CD4-positive, alpha-beta T cell treated with Interleukin-2 at 100 ng/mL for 4 hours (primary cell): ENCODE results near the gene APCDD1.

Experiments used
- DNase-seq: peaks from one replicate; pipeline ENCODE4 v3.0.0-alpha.2; 2020; ENCODE audit warnings: low spot score

The APCDD1 gene

DNA sequence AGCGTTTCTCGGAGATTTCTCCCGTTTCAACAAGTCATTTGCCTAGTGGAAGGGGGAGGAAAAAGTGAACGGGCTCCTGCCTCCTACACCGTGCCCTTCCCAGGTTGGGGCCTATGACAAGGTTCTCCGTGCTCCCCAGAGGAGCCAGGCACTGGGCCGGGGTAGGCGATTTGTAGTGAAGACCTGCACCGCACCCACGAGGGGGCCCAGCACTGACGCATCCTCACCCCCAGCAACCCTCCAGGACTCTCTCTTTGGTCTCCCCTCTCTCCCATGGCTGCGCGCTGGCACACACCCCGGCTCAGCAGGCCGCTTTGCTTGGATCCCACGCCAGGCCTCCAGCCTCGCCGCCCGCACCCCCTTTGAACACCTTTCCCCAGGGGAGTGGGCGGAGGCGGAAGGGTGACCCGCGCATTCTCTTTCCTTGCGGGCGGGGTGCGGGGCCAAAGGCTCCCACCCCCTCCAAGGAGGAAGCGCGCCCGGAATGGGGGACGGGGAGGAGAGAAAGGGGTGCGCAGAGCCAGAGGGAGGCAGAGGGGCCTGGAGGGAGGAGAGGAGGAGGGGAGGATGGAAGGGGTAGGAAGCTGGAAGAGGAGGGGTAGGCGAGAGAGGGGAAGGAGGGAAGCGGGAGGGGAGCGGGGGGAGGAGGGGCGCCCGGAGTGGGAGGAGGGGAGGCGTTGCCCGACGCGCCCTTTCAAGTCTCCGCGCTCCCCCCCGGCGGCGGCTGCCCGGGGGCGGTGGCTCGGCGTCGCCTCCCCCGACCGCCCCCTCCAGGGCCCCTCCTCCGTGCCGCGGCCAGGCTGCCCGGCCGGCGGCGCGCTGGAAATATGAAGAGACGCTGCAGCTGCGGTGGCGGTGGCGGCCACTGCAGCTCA lies at the start of gene APCDD1:
Gene APCDD1, plus strand, starts transcription at position 830 of the 875 bp plus-strand sequence. CDS start 347 bp downstream, outside the sequence.
- DNase-seq: no peak

GRCh38 chr18:10405014-10405493 lies 49.4 kb upstream of the APCDD1 start:
- DNase-seq: no peak

DNA sequence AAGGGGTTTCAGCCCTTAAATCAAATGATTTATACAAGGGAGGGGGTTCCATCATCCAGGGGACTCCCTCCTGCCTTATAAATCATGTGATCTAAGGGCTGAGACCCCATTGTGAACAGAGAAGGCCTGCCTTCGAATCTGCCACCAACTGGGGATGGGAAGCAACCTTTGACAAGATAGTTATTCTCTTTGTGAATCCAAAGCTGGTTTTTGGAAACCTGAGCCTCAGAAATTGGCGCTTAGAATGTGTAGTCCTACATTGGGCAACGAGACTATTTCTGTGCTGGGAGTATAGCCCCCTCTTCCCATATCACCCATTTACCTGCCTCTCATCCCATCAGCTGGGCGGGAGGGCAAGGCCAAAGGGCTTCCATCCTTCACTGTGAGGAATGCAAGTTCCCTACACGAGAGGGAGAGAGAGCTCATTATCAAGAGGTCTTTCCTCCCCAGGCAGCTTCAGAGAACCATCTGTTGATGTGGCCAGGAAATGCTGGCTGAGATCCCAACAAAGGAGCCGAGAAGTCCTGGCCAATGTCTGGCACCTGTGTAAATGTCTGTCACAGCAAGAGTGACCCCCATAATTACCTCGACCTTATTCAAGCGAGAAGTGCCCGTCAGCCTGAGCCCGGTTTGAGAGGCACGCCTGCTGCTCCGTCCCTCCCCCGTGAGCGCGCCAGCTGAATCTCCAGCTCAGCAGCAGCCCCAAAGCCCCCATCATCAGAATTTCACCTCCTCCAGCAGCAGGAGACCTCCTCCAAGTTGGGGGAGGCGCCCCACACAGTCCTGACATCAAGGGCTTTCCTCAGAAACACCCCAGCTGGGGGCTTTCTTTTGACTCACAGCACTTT lies 48.4 kb upstream of the APCDD1 start:
- no peak for DNase-seq

DNA sequence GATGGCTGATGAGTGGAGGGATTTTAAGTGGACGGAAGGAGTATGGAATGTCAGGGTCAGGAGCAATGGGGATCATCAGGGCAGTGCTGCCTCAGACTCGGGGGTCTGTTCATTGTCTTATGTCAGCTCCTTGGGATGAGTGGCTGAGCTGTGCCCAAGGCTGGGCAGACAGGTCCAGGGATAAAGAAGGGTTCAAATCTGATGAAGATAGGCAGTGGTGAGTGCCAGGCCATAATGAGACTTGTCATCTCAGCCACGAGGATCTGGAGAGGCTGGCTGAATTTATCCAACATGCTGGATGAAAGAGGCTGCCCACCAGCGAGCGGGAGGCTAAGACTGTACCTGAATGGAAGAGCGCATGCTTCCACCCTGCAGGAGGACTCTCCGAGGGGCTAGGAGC lies 46.3 kb upstream of the APCDD1 start:
- no peak for DNase-seq

GRCh38 chr18:10409041-10409440 lies 45.4 kb upstream of the APCDD1 start:
- DNase-seq: no peak

DNA sequence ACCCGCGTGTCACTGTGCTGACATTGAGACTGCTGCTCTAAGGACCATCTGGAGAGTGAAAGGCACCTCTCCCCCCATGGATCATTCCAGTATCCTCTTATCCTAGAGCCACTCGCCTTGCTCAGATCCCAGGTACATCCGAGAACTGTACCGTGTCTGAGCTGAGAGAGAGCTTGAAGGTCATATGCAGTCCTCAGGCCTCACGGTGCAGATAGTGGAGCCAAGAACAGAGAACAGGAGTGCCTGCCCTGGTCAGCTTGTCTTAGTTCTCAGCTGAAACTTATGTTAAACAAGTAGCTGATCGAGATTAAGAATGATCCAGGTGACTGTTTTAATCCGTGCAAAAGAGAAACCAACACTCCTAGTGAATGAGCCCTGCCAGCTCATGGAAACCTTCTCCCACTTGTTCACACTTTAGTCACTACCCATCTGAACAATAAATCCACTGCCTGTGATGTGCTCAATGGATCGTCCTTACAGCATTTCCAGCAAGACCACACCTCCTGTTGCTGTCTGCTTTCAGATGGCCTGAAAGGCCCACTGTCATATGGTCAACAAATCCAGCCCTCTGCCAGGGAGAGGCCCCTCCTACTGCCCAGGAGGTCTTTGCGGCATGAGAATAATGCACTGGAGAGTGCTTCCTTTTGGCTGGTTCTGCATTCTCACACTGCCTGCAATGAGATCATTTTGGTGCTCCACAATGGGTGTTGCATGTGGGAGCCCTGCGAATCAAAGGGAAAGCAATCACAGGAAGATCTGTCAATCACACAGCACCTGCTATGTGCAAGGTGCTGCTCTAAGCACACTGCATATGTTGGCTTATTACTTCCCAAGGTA lies 43.7 kb upstream of the APCDD1 start:
- no peak for DNase-seq

- no peak for DNase-seq
Measured at GRCh38 chr18:10412933-10413332, 41.5 kb upstream of the APCDD1 start.

DNA sequence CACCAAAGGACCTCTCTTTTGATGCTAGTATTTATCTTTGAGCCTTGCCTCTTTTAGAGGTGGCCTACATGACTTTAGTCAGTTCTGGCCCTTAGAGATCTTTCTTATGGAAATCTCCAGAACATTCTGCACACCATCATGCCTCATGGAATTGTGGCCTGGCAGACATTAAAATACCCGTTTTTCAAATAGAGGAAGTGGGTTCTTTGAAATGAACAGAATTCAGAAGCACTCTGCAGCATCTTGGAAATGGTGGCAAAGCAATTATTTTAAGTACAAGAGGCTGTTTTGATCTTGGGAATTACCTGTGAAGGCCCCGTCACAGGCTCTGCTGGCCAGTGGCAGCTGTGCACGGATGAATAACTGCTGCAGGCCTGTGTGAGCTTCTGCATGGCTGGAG lies 40.7 kb upstream of the APCDD1 start:
- no peak for DNase-seq

- DNase-seq: no peak
Measured at GRCh38 chr18:10414293-10414842, 40.1 kb upstream of the APCDD1 start.

DNA sequence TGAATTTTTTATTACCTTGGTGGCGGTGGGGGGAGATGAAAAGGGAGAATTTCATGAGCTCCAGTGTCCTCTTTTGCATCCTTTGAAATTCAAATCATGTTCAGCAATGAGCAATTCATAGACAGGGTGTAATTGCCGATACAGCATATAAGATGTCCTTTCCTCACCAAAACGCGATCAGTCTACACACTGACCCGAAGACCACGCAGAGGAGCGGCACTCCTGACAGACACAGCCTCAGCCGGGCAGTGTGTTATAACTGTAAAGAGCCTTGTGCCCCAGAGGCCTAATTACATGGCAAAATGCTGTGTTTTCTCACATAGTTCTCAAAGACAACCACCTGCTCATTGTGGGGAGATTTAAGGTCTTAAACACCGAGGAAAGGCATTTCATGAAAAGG lies 38.4 kb upstream of the APCDD1 start:
- no peak for DNase-seq

DNA sequence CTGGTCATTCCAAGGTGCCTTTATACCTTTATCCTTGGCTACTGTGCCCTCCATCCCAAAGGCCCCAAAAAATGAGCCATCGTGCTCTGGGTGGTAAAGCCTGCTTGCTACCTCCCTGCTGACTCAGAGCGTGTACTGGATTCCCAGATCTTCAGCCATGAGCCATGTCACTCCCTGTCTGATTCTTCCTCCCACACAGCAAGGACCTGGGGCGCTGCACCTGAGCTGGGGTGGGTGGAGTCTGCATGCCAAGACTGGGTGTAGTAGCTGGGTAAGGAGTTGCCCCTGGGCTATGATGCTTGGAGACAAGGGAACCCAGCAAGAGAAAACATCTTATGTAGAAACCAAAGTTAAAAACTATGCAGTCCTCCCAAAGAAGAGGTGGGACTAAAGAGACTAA lies 37.2 kb upstream of the APCDD1 start:
- no peak for DNase-seq

DNA sequence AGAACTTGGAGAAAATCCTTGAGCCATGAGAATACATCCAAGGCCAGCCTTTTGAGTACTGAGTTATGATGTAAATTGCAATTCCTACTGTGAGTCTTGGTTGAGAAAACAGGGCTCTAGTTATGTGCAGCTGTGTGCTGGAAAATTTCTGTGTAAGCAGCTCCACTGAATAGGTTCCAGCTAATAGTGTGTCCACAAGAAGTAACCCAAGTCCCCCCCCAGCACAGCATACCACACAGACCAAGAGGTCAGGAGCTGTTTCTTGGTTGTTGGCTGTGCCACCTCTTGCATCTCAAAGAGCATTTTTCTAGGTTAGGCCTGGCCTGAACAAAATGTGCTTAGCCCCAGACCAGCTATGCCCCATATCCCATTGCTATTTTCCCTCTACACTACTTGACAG lies 36.8 kb upstream of the APCDD1 start:
- no peak for DNase-seq

- DNase-seq: no peak
Measured at GRCh38 chr18:10418836-10419235, 35.6 kb upstream of the APCDD1 start.

DNA sequence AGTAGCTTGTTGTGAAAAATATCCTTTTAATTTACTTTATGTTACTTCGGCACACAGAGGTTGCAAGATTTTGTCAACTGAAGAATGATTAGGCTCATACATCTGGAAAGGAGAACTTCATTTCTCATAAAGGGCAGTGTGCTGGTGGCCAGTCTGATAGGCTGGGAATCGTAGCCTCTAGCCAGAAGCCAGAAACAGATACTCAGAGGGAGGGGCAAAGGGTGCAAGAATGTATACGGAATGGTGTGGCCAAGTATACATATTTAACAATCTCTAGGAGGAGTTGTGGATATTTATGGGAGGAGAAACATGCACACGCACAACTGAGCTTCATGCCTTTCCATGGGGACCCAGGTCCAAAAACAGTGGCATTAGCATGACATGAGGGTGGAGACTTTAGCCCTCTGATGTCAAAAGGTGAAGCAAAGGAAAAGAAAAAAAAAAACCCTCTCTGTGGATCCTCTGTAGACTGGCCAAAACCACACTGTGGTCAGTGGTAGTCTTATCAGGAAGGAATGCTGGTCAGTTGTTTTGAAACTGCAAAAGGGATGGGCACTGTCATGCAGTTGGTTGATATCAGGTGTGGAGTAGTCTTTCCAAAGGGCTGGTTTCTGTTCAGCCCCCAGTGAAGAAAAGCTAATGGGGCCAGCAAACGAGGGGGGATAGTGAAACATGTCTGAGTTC lies 34.9 kb upstream of the APCDD1 start:
- DNase-seq: no peak

- DNase-seq: no peak
Measured at GRCh38 chr18:10420561-10421352, 33.7 kb upstream of the APCDD1 start.

DNA sequence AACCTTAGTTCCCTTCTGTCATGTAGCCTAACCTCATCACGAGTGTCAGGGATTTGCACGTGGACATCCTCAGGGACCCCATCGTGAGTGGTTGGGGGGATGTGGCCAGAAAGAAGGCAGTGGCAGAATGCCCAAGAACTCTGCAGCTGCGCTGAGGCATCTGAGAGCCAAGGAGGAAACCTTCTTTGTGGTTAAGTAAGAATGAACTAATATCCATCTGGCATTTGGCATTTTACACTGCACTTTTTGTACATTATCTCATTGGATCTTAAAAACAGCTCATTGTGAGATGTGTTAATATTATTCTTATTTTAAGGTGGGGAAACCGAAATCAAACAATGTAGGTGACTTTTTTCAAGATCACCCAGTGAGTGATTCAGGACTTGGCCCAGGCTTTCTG lies 32.6 kb upstream of the APCDD1 start:
- DNase-seq: no peak

DNA sequence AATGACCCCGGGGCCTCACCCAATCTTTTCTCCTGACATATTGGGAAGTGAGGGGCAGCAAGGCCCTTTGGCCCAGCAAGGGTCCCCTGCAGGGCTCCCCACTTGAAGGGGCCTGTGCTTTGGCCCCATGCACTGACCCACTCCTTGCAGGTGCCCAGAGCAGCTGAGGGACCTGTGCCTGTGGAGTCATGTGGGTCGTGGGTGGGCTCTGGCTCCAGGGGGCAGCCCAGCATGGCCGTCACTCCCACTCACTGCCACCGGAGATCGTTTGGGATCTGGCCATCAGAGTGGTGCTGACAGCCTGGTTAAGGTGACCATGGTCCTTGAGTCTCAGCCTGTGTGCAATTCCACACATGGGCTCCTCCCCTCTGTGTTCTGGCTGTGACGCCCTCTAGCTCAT lies 31.7 kb upstream of the APCDD1 start:
- DNase-seq: no peak

GRCh38 chr18:10424585-10425307 lies 29.7 kb upstream of the APCDD1 start:
- DNase-seq: no peak

DNA sequence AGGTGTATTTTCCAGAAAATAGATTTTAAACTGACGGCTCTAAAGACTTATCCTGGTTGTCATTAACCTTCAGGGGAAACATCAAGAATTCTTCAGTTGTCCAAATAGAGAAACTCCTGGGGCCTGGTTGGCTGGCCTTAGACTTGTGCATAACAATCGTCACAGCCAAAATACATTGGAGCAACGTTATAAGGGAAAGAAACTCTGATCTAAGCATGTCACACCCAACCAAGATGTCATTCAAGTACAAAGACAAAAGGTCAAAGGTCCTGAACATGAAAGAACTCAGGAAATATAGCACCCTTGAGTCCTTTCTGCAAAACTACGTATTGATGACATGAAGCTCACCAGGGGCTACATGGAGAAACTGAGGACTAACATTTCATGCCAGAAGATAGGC lies 23.8 kb upstream of the APCDD1 start:
- DNase-seq: no peak

GRCh38 chr18:10431680-10432079 lies 22.8 kb upstream of the APCDD1 start:
- DNase-seq: no peak
